Activated CD8-positive, alpha-beta memory T cell treated with anti-CD3 and anti-CD28 coated beads, Interleukin-2, amount 50 U/mL, for 48 hours (primary cell): ENCODE results near the gene PAK2.
"Not testable (repeated sequence)": the region's sequence is repeated elsewhere in the genome, so short reads cannot be mapped to it uniquely, and the experiment has no call there.

Experiments used
- DNase-seq: peaks from one replicate; pipeline ENCODE4 v3.0.0-alpha.2; 2020

PAK2 gene

DNA sequence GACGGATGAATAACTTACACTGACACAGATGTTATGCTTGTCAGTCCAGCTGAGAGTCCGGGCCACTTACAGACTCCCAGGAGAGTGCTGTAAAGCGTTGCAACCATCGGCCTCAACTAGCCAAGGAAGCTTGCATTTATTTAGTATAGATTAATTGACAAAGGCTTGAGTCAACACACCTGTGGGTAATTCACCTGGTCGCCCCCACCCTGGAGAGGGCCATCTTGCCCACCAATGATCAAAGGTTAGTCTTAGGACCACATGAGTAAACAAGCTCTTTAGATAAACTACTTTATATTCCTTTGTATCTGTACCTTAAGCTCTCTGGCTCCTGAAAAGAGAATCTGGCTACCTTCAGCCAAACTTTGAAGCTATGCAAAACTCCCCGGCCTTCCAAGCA is 51.0 kb downstream of the PAK2 start:
- DNase-seq: no peak

GRCh38 chr3:196792771-196793170 is 53.1 kb downstream of the PAK2 start:
- no peak for DNase-seq

- no peak for DNase-seq
Observed at GRCh38 chr3:196793246-196793645, 53.6 kb downstream of the PAK2 start.

GRCh38 chr3:196794467-196794866 is 54.8 kb downstream of the PAK2 start:
- no peak for DNase-seq

GRCh38 chr3:196796317-196796716 is 56.7 kb downstream of the PAK2 start:
- DNase-seq: no peak

- no peak for DNase-seq
Observed at GRCh38 chr3:196800742-196801434, 61.2 kb downstream of the PAK2 start.

GRCh38 chr3:196803891-196804468 is 64.3 kb downstream of the PAK2 start:
- DNase-seq: no peak

- no peak for DNase-seq
Observed at GRCh38 chr3:196804773-196805172, 65.1 kb downstream of the PAK2 start.

DNA sequence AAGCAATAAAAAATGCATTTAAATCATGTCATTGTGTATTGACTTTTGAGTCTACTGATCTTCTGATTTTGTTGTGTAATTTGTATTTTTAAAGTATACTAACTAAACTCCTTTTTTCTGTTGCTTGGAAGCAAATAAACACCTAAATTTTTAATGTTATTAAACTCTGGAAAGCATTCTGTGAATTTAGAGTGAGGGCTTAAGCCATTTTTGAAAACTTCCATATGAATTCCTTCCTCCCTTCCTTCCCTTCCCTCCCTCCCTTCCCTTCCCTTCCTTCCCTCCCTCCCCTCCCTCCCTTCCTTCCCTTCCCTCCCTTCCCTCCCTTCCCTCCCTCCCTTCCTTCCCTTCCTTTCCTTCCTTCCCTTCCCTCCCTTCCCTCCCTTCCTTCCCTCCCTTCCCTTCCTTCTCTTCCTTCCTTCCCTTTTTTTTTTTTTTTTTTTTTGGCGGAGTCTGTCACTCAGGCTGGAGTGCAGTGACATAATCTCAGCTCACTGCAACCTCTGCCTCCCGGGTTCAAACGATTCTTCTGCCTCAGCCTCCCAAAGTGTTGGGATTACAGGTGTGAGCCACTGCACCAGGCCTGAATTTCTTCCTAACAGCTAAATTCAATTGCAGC is 71.4 kb downstream of the PAK2 start:
- DNase-seq: no peak

GRCh38 chr3:196812853-196813252 is 73.2 kb downstream of the PAK2 start:
- DNase-seq: no peak

GRCh38 chr3:196813903-196814302 is 74.2 kb downstream of the PAK2 start:
- no peak for DNase-seq

GRCh38 chr3:196821806-196822355 is 82.2 kb downstream of the PAK2 start:
- no peak for DNase-seq

- not testable (repeated sequence) for DNase-seq
Observed at GRCh38 chr3:196829651-196830050, 90.0 kb downstream of the PAK2 start.

- DNase-seq: no peak
Observed at GRCh38 chr3:196835086-196835485, 95.4 kb downstream of the PAK2 start.

DNA sequence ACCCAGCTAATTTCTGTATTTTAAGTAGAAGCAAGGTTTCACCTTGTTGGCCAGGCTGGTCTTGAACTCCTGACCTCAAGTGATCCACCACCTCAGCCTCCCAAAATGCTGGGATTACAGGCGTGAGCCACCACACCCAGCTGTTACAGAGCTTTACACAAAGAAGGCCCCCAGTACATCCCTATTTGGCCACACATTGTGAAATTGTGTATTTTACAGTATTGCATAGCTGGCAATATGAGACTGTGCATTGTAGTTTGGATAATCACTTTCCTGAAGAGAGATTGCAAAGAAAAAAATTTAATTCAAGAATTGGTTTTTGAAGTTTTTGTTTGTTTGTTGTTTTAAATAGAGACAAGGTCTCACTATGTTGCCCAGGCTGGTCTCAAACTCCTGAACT is 97.0 kb downstream of the PAK2 start:
- DNase-seq: not testable (repeated sequence)

GRCh38 chr3:196837819-196838420 is 98.3 kb downstream of the PAK2 start:
- DNase-seq: peak; percentile 75

GRCh38 chr3:196839351-196839750 is 99.7 kb downstream of the PAK2 start:
- DNase-seq: not testable (repeated sequence)

- DNase-seq: no peak
Observed at GRCh38 chr3:196842567-196843434, 103.1 kb downstream of the PAK2 start.

- no peak for DNase-seq
Observed at GRCh38 chr3:196843435-196844110, 103.9 kb downstream of the PAK2 start.

DNA sequence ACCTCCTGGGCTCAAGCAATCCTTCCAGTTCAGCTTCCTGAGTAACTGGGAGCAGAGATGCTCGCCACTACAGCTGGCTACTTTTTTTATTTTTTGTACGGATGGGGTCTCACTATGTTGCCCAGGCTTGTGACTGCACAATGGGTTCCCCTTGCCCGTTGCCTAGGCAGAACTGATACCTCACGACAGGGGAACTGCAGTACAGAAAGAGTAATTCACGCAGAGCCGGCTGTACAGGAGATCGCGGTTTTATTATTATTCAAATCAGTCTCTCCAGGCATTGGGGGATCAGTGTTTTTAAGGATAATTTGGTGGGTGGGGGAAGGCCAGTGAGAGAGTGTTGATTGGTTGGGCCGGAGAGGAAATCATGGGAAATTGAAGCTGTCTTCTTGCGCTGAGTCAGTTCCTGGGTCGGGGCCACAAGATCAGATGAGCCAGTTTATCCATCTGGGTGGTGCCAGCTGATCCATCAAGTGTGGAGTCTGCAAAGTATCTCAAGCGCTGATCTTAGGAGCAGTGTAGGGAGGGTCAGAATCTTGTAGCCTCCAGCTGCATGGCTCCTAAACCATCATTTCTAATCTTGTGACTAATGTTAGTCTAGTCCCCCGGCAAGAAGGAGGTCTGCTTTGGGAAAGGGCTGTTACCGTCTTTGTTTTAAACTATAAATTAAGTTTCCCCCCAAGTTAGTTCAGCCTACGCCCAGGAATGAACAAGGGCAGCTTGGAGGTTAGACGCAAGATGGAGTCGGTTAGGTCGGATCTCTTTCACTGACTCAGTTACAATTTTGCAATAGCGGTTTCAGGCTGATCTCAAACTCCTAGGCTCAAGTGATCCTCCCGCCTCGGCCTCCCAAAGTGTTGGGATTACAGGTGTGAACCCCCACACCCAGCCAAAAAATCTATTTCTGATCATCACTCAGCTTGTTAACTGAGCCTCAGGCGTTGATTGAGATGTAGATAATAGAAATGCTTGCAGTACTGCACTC is 104.9 kb downstream of the PAK2 start:
- not testable (repeated sequence) for DNase-seq

- DNase-seq: not testable (repeated sequence)
Observed at GRCh38 chr3:196848375-196848774, 108.7 kb downstream of the PAK2 start.
